Sigmoid colon (tissue), 4 donors: Measurements from ENCODE around the gene RCN2.

Experiments used
- CTCF ChIP-seq, 4 experiments: fragments of 450-650 bp in 3 of 4; fragments of 200-600 bp in 1 of 4; IDR thresholded peaks; one replicate each; pipeline ENCODE4 v1.5.1; 2016 to 2019; ENCODE audit warnings: antibody characterized with exemption in 4 of 4, mild to moderate bottlenecking in 3 of 4, moderate library complexity in 2 of 4
- POLR2A ChIP-seq, 2 donors: fragments of 450-650 bp; IDR thresholded peaks; one replicate each; pipeline ENCODE4 v1.6.1; 2016; ENCODE audit warnings: antibody characterized with exemption in 2 of 2, mild to moderate bottlenecking in 2 of 2, moderate library complexity in 2 of 2
- POLR2AphosphoS5 ChIP-seq, 4 donors: sonication (generic); formaldehyde crosslinking; IDR thresholded peaks; one replicate each; pipeline ENCODE4 v1.6.1; 2017; ENCODE audit warnings: antibody characterized with exemption in 4 of 4

- TF ChIP-seq POLR2AphosphoS5 (IDR thresholded peaks at IDR 0.05) (no peak), CTCF (IDR thresholded peaks at IDR 0.05) (no peak), POLR2A (IDR thresholded peaks at IDR 0.05) (no peak)
Measured at GRCh38 chr15:76947454-76947853, 15.9 kb downstream of the RCN2 start.
